Ishikawa (cell line): Measurements from ENCODE around the gene SPECC1.

Experiments used
- CEBPB ChIP-seq: IDR thresholded peaks from 2 replicates; pipeline ENCODE4 v1.6.1; 2012
- CREB1 ChIP-seq: IDR thresholded peaks from 2 replicates; pipeline ENCODE4 v1.6.1; 2012; ENCODE audit warnings: low read depth
- EGR1 ChIP-seq: IDR thresholded peaks from 2 replicates; pipeline ENCODE4 v1.6.1; 2012
- EP300 ChIP-seq: IDR thresholded peaks from 2 replicates; pipeline ENCODE4 v1.6.1; 2012; ENCODE audit warnings: borderline replicate concordance
- FOXM1 ChIP-seq: IDR thresholded peaks from 2 replicates; pipeline ENCODE4 v1.6.1; 2012; ENCODE audit warnings: low read depth, borderline replicate concordance
- MAX ChIP-seq: IDR thresholded peaks from 2 replicates; pipeline ENCODE4 v1.6.1; 2012
- NFIC ChIP-seq: IDR thresholded peaks from 2 replicates; pipeline ENCODE4 v1.6.1; 2012
- RAD21 ChIP-seq: IDR thresholded peaks from 2 replicates; pipeline ENCODE4 v1.6.1; 2012; ENCODE audit warnings: low read depth
- REST ChIP-seq: IDR thresholded peaks from 2 replicates; pipeline ENCODE4 v1.6.1; 2012; ENCODE audit warnings: low read depth, mild to moderate bottlenecking
- TAF1 ChIP-seq: IDR thresholded peaks from 2 replicates; pipeline ENCODE4 v1.6.1; 2012; ENCODE audit warnings: low read depth, mild to moderate bottlenecking
- TCF12 ChIP-seq: IDR thresholded peaks from 2 replicates; pipeline ENCODE4 v1.6.1; 2012; ENCODE audit warnings: low read depth
- TEAD4 ChIP-seq: IDR thresholded peaks from 2 replicates; pipeline ENCODE4 v1.6.1; 2012
- USF1 ChIP-seq: IDR thresholded peaks from 2 replicates; pipeline ENCODE4 v1.6.1; 2012
- YY1 ChIP-seq: IDR thresholded peaks from 2 replicates; pipeline ENCODE4 v1.6.1; 2012; ENCODE audit warnings: low read depth
- ZBTB7A ChIP-seq: IDR thresholded peaks from 2 replicates; pipeline ENCODE4 v1.6.1; 2012; ENCODE audit warnings: low read depth

Gene SPECC1

GRCh38 chr17:20216154-20216815 is 207.1 kb downstream of the SPECC1 start:
- TF ChIP-seq TCF12 (no peak), MAX (no peak), EP300 (no peak), NFIC (no peak), TEAD4 (no peak), YY1 (no peak), REST (no peak), EGR1 (no peak), CREB1 (no peak), TAF1 (no peak), ZBTB7A (no peak), RAD21 (no peak), FOXM1 (no peak), CEBPB (no peak), USF1 (no peak)

- TF ChIP-seq CEBPB (no peak), REST (peak; percentile 30; the same call in 1 of the 2 replicates), YY1 (no peak)
These were observed 207.7 kb downstream of the SPECC1 start for GRCh38 chr17:20216853-20217252.

- no peak for TF ChIP-seq REST
- TF ChIP-seq CEBPB = no peak
- TF ChIP-seq NFIC = no peak
- no peak for TF ChIP-seq EP300
- TF ChIP-seq FOXM1 = no peak
- TF ChIP-seq YY1 = no peak
- TF ChIP-seq ZBTB7A = no peak
- TF ChIP-seq USF1 = no peak
- TF ChIP-seq EGR1 = no peak
- no peak for TF ChIP-seq CREB1
- no peak for TF ChIP-seq RAD21
- no peak for TF ChIP-seq MAX
- TF ChIP-seq TCF12 = no peak
- no peak for TF ChIP-seq TAF1
- TF ChIP-seq TEAD4 = no peak
These were observed 208.5 kb downstream of the SPECC1 start for GRCh38 chr17:20217677-20218076.

- no peak for TF ChIP-seq YY1
These were observed 209.1 kb downstream of the SPECC1 start for GRCh38 chr17:20218272-20218671.

GRCh38 chr17:20223808-20224328 is 214.7 kb downstream of the SPECC1 start:
- TF ChIP-seq REST (no peak), RAD21 (no peak)
